H1 (cell line): ENCODE measurements around the gene PRKCH. TPM values are rescaled to one million over a fixed set of nuclear protein-coding genes. Genes with fewer than 3 reads are reported as not detected.

Source experiments
- BRCA1 ChIP-seq: IDR thresholded peaks from 2 replicates; pipeline ENCODE4 v1.6.1; 2012; ENCODE audit warnings: low read depth, low read length, improper control_type of control experiment
- CTBP2 ChIP-seq: IDR thresholded peaks from 2 replicates; pipeline ENCODE4 v1.7.0; 2011; ENCODE audit warnings: borderline replicate concordance, mild to moderate bottlenecking, moderate library complexity, mixed read lengths, low read length; ENCODE audit not compliant: insufficient read depth, insufficient read length
- EGR1 ChIP-seq: IDR thresholded peaks from 2 replicates; pipeline ENCODE4 v1.6.1; 2011; ENCODE audit warnings: low read depth, low read length, borderline replicate concordance
- EZH2 ChIP-seq: fragments of 200-600 bp; sonication (generic); IDR thresholded peaks from 2 replicates; pipeline ENCODE4 v1.7.1; 2012; ENCODE audit warnings: low read depth, mild to moderate bottlenecking, moderate library complexity, low read length, inconsistent platforms; ENCODE audit not compliant: severe bottlenecking
- KDM1A ChIP-seq: fragments of 200-600, 300-600 bp; sonication (generic); IDR thresholded peaks from 2 replicates; pipeline ENCODE4 v1.7.1; 2016; ENCODE audit warnings: mild to moderate bottlenecking, low read length, borderline replicate concordance
- RFX5 ChIP-seq: IDR thresholded peaks from 2 replicates; pipeline ENCODE4 v1.6.1; 2011; ENCODE audit warnings: low read depth, low read length, improper control_type of control experiment, borderline replicate concordance
- SUZ12 ChIP-seq: fragments of 200-600 bp; sonication (generic); IDR thresholded peaks from 2 replicates; pipeline ENCODE4 v1.6.1; 2012; ENCODE audit warnings: mild to moderate bottlenecking, inconsistent platforms, low read length, moderate library complexity, mixed read lengths
- YY1 ChIP-seq: IDR thresholded peaks from 2 replicates; pipeline ENCODE4 v1.6.1; 2011; ENCODE audit warnings: low read depth, mild to moderate bottlenecking, low read length
- polyA plus RNA-seq, 7 experiments: library from polyadenylated mRNA; depleted of rRNA in 3 of 7; stranded (reverse) in 5 of 7; unstranded in 2 of 7; fragments of >200 nt in 5 of 7; fragments of 200-250 nt in 2 of 7; gene quantifications; 1 replicate in 5 of 7; 2 replicates in 1 of 7; 4 replicates in 1 of 7; pipeline versions ENCODE4 v1.2.1 to v1.2.3, GENCODE V29; 2011 to 2013; ENCODE audit warnings: missing spikeins in 2 of 7, mixed read lengths in 2 of 7
- total RNA-seq: library from RNA; stranded (reverse); fragmentation: NEBNext Ultra II Directional; extraction: Animal tissue kit (Norgen Biotek cat#: 25700); gene quantifications from 2 replicates; pipeline ENCODE4 v1.2.1, GENCODE V29; 2021
- TF ChIP-seq, protein P1 (sequence below): fragments of 300-600 bp; sonication (generic); IDR thresholded peaks from 2 replicates; pipeline ENCODE4 v1.7.1; 2012; ENCODE audit warnings: low read length, moderate library complexity, mild to moderate bottlenecking, inconsistent platforms; ENCODE audit not compliant: insufficient replicate concordance

Gene PRKCH
- total and polyA plus RNA-seq, 2 of the 8 experiments (the other 6 are each of a cell fraction or from before 2014, with no cell fraction given): 6.4 to 7.0 TPM

DNA sequence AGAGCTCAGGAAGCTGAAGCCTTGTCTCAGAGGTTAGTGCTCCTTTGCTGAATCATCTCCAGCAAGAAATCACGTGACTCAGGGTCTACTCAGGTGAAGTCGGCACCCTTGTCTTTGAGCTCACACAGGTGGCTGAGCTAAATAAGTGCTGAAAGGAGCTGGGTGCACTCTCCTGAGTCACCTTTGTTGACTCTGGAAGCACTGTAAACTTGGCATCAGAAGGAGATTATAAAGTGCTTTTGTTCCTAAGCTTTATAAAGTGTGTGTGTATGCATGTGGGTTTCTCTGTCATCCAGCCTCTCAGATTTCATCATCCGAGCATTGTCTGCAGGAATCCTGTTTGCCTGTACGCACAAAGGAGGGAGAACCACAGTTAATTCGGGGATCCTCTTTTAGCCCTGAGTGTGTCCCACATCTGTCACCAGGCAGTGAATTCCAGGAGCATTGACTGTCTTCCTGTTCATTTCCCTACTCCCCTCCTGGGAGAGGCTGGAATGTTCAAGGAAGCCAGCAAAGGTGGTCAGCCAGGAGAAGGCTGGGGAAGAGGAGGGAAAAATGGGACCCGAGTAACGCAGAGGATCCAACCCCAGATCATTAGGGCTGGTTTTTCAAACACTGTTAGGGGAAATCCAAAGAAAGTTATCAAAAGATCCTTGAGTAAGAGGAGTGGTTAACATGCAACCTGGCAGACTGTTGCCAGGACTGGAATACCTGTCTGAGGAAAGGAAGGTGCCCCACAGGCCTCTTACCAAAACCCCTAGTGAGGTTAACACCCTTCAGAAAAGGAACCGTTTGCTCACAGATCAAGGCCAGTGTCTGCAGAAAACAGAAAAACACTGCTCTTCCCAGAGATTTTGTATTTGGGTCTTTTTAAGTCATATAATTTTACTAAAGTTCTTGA lies 216.4 kb downstream of the PRKCH start (continued):
- TF ChIP-seq KDM1A (no peak), EZH2 (no peak), SUZ12 (no peak), CTBP2 (no peak), EGR1 (no peak), YY1 (no peak), BRCA1 (no peak), RFX5 (no peak)
- TF ChIP-seq, protein P1, sequence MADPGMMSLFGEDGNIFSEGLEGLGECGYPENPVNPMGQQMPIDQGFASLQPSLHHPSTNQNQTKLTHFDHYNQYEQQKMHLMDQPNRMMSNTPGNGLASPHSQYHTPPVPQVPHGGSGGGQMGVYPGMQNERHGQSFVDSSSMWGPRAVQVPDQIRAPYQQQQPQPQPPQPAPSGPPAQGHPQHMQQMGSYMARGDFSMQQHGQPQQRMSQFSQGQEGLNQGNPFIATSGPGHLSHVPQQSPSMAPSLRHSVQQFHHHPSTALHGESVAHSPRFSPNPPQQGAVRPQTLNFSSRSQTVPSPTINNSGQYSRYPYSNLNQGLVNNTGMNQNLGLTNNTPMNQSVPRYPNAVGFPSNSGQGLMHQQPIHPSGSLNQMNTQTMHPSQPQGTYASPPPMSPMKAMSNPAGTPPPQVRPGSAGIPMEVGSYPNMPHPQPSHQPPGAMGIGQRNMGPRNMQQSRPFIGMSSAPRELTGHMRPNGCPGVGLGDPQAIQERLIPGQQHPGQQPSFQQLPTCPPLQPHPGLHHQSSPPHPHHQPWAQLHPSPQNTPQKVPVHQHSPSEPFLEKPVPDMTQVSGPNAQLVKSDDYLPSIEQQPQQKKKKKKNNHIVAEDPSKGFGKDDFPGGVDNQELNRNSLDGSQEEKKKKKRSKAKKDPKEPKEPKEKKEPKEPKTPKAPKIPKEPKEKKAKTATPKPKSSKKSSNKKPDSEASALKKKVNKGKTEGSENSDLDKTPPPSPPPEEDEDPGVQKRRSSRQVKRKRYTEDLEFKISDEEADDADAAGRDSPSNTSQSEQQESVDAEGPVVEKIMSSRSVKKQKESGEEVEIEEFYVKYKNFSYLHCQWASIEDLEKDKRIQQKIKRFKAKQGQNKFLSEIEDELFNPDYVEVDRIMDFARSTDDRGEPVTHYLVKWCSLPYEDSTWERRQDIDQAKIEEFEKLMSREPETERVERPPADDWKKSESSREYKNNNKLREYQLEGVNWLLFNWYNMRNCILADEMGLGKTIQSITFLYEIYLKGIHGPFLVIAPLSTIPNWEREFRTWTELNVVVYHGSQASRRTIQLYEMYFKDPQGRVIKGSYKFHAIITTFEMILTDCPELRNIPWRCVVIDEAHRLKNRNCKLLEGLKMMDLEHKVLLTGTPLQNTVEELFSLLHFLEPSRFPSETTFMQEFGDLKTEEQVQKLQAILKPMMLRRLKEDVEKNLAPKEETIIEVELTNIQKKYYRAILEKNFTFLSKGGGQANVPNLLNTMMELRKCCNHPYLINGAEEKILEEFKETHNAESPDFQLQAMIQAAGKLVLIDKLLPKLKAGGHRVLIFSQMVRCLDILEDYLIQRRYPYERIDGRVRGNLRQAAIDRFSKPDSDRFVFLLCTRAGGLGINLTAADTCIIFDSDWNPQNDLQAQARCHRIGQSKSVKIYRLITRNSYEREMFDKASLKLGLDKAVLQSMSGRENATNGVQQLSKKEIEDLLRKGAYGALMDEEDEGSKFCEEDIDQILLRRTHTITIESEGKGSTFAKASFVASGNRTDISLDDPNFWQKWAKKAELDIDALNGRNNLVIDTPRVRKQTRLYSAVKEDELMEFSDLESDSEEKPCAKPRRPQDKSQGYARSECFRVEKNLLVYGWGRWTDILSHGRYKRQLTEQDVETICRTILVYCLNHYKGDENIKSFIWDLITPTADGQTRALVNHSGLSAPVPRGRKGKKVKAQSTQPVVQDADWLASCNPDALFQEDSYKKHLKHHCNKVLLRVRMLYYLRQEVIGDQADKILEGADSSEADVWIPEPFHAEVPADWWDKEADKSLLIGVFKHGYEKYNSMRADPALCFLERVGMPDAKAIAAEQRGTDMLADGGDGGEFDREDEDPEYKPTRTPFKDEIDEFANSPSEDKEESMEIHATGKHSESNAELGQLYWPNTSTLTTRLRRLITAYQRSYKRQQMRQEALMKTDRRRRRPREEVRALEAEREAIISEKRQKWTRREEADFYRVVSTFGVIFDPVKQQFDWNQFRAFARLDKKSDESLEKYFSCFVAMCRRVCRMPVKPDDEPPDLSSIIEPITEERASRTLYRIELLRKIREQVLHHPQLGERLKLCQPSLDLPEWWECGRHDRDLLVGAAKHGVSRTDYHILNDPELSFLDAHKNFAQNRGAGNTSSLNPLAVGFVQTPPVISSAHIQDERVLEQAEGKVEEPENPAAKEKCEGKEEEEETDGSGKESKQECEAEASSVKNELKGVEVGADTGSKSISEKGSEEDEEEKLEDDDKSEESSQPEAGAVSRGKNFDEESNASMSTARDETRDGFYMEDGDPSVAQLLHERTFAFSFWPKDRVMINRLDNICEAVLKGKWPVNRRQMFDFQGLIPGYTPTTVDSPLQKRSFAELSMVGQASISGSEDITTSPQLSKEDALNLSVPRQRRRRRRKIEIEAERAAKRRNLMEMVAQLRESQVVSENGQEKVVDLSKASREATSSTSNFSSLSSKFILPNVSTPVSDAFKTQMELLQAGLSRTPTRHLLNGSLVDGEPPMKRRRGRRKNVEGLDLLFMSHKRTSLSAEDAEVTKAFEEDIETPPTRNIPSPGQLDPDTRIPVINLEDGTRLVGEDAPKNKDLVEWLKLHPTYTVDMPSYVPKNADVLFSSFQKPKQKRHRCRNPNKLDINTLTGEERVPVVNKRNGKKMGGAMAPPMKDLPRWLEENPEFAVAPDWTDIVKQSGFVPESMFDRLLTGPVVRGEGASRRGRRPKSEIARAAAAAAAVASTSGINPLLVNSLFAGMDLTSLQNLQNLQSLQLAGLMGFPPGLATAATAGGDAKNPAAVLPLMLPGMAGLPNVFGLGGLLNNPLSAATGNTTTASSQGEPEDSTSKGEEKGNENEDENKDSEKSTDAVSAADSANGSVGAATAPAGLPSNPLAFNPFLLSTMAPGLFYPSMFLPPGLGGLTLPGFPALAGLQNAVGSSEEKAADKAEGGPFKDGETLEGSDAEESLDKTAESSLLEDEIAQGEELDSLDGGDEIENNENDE: no peak
